Measurements from ENCODE around the gene ASIC4. TPM values are rescaled to one million over a fixed set of nuclear protein-coding genes. Genes with fewer than 3 reads are reported as not detected.
A peak's percentile ranks its signal among the peaks of the same experiment; 100 is the strongest.

The ASIC4 gene
- polyA plus RNA-seq, 2 of the 4 experiments (the other 2 are of a cell fraction) = 0.04 TPM; not detected in 1

DNA sequence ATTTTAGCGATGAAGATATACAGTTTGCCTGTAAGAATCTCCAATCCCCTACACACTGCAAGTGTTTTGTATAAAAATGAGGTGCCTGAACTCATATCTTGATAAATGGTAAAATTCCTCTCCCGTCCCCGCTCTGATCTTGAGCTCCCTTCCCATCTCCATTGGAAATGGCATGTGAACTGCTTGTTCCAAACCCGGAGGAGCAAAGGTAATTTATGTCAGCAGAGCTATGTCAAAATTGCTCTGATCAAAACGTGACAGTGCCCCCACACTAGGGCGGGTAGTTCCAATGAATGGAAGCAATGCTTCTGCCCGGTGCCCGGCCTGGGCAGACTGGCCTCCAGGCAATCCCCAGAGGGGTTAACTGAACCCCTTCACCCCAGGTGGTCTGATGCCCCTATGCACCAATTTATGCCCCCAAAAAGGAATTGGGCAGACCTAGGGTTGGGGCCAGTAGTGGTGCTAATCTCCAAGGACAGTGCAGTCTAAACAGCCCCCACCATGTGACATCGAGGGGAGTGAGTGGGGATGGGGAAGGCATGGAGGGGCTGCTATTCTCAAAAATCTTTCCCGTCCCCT is 19.2 kb upstream of the ASIC4 start:
- CTCF ChIA-PET = interaction anchor here (0.7 to 89.4 kb wide), 11 partner anchors 11 to 470 kb away, joined by 3 to 3291 read pairs (median 5); partner anchors contain the start of genes ASIC4, CHPF, GMPPA and SPEG
- TF ChIP-seq POLR2A (IDR thresholded peaks at IDR 0.05; ENCODE audit: low read length) (no peak), ZSCAN20 (CRISPR knock-in tag; IDR thresholded peaks at IDR 0.05) (no peak), TFCP2L1 (CRISPR knock-in tag; IDR thresholded peaks at IDR 0.05) (no peak), ZFP36 (IDR thresholded peaks at IDR 0.05; ENCODE audit: borderline replicate concordance, partially characterized antibody) (no peak), ZC3H11A (IDR thresholded peaks at IDR 0.05) (no peak), FOSB (CRISPR knock-in tag; IDR thresholded peaks at IDR 0.05) (no peak), RCOR1 (IDR thresholded peaks at IDR 0.05; ENCODE audit: low read depth, low read length) (no peak), SMC3 (IDR thresholded peaks at IDR 0.05) (no peak; the same call in 2 of the 3 replicates), PHF8 (IDR thresholded peaks at IDR 0.05; ENCODE audit: borderline replicate concordance, low read depth) (no peak), JUNB (IDR thresholded peaks at IDR 0.05) (no peak)
- TF ChIP-seq, protein P1, sequence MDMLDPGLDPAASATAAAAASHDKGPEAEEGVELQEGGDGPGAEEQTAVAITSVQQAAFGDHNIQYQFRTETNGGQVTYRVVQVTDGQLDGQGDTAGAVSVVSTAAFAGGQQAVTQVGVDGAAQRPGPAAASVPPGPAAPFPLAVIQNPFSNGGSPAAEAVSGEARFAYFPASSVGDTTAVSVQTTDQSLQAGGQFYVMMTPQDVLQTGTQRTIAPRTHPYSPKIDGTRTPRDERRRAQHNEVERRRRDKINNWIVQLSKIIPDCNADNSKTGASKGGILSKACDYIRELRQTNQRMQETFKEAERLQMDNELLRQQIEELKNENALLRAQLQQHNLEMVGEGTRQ (IDR thresholded peaks at IDR 0.05) = no peak
- TF ChIP-seq, protein P2, sequence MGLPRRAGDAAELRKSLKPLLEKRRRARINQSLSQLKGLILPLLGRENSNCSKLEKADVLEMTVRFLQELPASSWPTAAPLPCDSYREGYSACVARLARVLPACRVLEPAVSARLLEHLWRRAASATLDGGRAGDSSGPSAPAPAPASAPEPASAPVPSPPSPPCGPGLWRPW (IDR thresholded peaks at IDR 0.05) = no peak
- TF ChIP-seq, protein P3, sequence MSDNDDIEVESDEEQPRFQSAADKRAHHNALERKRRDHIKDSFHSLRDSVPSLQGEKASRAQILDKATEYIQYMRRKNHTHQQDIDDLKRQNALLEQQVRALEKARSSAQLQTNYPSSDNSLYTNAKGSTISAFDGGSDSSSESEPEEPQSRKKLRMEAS (IDR thresholded peaks at IDR 0.05) = no peak
- TF ChIP-seq, protein P4, sequence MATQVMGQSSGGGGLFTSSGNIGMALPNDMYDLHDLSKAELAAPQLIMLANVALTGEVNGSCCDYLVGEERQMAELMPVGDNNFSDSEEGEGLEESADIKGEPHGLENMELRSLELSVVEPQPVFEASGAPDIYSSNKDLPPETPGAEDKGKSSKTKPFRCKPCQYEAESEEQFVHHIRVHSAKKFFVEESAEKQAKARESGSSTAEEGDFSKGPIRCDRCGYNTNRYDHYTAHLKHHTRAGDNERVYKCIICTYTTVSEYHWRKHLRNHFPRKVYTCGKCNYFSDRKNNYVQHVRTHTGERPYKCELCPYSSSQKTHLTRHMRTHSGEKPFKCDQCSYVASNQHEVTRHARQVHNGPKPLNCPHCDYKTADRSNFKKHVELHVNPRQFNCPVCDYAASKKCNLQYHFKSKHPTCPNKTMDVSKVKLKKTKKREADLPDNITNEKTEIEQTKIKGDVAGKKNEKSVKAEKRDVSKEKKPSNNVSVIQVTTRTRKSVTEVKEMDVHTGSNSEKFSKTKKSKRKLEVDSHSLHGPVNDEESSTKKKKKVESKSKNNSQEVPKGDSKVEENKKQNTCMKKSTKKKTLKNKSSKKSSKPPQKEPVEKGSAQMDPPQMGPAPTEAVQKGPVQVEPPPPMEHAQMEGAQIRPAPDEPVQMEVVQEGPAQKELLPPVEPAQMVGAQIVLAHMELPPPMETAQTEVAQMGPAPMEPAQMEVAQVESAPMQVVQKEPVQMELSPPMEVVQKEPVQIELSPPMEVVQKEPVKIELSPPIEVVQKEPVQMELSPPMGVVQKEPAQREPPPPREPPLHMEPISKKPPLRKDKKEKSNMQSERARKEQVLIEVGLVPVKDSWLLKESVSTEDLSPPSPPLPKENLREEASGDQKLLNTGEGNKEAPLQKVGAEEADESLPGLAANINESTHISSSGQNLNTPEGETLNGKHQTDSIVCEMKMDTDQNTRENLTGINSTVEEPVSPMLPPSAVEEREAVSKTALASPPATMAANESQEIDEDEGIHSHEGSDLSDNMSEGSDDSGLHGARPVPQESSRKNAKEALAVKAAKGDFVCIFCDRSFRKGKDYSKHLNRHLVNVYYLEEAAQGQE (IDR thresholded peaks at IDR 0.05) = no peak
- Histone ChIP-seq H3K27ac (no peak overlapping the region), H3K4me1 (peaks cover 21% of the 10 kb centered on the region; the same call in 2 of the 3 replicates), H3K4me2 (peak overlapping the region; percentile 19; the same call in 1 of the 3 replicates), H3K4me3 (no peak overlapping the region), H3K9me3 (no peaks in the 10 kb centered on the region)
- FAIRE-seq (no peak), DNase-seq (ENCODE audit: low read depth in 1 of 2, low spot score in 1 of 2) (no peak), ATAC-seq (no peak)
- POLR2A ChIA-PET = no interaction called here
- WGBS (ENCODE audit: missing lambda C conversion rate) = 4% methylated on average over 10 of the region's 10 CpGs

DNA sequence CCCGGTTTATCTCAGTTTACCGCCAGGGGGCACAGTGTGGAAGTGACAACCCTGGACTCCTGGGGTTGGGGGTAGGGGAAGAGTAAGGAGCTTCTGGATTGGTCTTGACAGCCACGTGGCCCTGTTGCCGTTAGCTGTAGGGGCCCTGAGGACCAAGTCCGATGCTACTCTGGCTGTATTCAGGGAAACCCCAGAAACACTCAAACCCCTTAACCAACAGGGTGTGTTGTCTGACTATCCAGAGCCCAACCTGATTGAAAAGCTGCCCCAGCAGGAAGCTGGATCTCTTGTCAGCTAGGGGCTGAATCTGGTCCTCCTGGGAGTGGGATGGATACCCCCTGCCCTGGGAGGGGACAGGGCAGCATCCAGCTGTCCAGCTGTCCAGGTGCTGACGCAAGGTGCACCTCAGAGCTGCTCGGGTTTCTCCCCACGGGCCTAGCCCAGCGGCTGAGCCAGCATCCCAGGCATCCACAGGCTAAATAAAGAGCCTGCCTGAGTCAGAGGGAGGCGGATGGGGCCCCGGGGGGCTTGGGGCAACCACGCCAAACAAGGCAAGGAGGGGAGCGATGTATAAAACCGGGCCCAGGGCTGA is 18.7 kb upstream of the ASIC4 start:
- peak overlapping the region; percentile 19; the same call in 1 of the 3 replicates for H3K4me2 ChIP-seq
- H3K4me1 ChIP-seq = peaks cover 22% of the 10 kb centered on the region; the same call in 2 of the 3 replicates
- no peak overlapping the region for H3K4me3 ChIP-seq
- no peak for FAIRE-seq
- ATAC-seq = peak in 1 of 2 experiments; percentile 42; a peak in 3 of 6 replicates
- H3K27ac ChIP-seq = peak overlapping the region in 1 of 2 experiments; percentile 54; a peak in 1 of 6 replicates
- peak; percentile 78 to 82 for DNase-seq (ENCODE audit: low read depth in 1 of 2, low spot score in 1 of 2)
- POLR2A ChIA-PET = interaction anchor here (0.6 kb wide), 1 partner anchor 103 kb away, joined by 3 read pairs; no protein-coding TSS in a partner anchor
- no peaks in the 10 kb centered on the region for H3K9me3 ChIP-seq
- CTCF ChIA-PET = interaction anchor here (0.6 to 89.4 kb wide), 12 partner anchors 11 to 1024 kb away, joined by 3 to 3291 read pairs (median 4); partner anchors contain the start of genes ASIC4, CHPF, GMPPA and SPEG
- WGBS (ENCODE audit: missing lambda C conversion rate) = 66% methylated on average over 11 of the region's 14 CpGs
- no peak for TF ChIP-seq HDAC2 (IDR thresholded peaks at IDR 0.05)
- TF ChIP-seq, protein P5, sequence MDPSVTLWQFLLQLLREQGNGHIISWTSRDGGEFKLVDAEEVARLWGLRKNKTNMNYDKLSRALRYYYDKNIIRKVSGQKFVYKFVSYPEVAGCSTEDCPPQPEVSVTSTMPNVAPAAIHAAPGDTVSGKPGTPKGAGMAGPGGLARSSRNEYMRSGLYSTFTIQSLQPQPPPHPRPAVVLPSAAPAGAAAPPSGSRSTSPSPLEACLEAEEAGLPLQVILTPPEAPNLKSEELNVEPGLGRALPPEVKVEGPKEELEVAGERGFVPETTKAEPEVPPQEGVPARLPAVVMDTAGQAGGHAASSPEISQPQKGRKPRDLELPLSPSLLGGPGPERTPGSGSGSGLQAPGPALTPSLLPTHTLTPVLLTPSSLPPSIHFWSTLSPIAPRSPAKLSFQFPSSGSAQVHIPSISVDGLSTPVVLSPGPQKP (IDR thresholded peaks at IDR 0.05; ENCODE audit: low read depth, low read length) = no peak
- TF ChIP-seq MAFK (IDR thresholded peaks at IDR 0.05; ENCODE audit: partially characterized antibody) = no peak
- TF ChIP-seq SREBF2 (IDR thresholded peaks at IDR 0.05) = no peak
- no peak for TF ChIP-seq NFE2L2 (conservative IDR thresholded peaks at IDR 0.05; ENCODE audit: low read length)
- TF ChIP-seq POLR2AphosphoS2 (conservative IDR thresholded peaks at IDR 0.05; ENCODE audit: low read length) = no peak
- TF ChIP-seq, protein P6, sequence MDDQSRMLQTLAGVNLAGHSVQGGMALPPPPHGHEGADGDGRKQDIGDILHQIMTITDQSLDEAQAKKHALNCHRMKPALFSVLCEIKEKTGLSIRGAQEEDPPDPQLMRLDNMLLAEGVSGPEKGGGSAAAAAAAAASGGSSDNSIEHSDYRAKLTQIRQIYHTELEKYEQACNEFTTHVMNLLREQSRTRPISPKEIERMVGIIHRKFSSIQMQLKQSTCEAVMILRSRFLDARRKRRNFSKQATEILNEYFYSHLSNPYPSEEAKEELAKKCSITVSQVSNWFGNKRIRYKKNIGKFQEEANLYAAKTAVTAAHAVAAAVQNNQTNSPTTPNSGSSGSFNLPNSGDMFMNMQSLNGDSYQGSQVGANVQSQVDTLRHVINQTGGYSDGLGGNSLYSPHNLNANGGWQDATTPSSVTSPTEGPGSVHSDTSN (IDR thresholded peaks at IDR 0.05) = no peak
- no peak for TF ChIP-seq ESRRA (IDR thresholded peaks at IDR 0.05; ENCODE audit: borderline replicate concordance, low read length)
- TF ChIP-seq HOXA7 (CRISPR knock-in tag; IDR thresholded peaks at IDR 0.05) = no peak
- peak; percentile 32 to 39; a peak in 2 of 5 replicates for TF ChIP-seq RAD21 (conservative IDR thresholded peaks at IDR 0.05 in 1 of 2, IDR thresholded peaks at IDR 0.05 in 1 of 2)
- no peak for TF ChIP-seq ZSCAN20 (CRISPR knock-in tag; IDR thresholded peaks at IDR 0.05)
- TF ChIP-seq, protein P1 (IDR thresholded peaks at IDR 0.05) = peak; percentile 82
- peak; percentile 59; the same call in 2 of the 3 replicates for TF ChIP-seq SMC3 (IDR thresholded peaks at IDR 0.05)
- TF ChIP-seq, protein P2 (IDR thresholded peaks at IDR 0.05) = no peak
